Prostate gland (tissue), 2 donors: Measurements from ENCODE around the gene UBR4. TPM values are rescaled to one million over a fixed set of nuclear protein-coding genes. Genes with fewer than 3 reads are reported as not detected.
"Not testable (repeated sequence)": the region's sequence is repeated elsewhere in the genome, so short reads cannot be mapped to it uniquely, and the experiment has no call there.

Source experiments
- DNase-seq: peaks from one replicate; pipeline ENCODE4 v3.0.0-alpha.2; 2019; ENCODE audit warnings: low spot score
- H3K27ac ChIP-seq, 2 donors: fragments of 200-600 bp; sonication (generic); 2 replicates each; pipeline ENCODE4 v1.5.1; 2017 to 2019
- H3K27me3 ChIP-seq: fragments of 200-600 bp; sonication (generic); replicated peaks from 2 replicates; pipeline ENCODE4 v1.5.1; 2019; ENCODE audit not compliant: insufficient read depth
- H3K36me3 ChIP-seq, 2 donors: fragments of 200-600 bp; sonication (generic); 1 replicate in 1 of 2; 2 replicates in 1 of 2; pipeline versions ENCODE4 v1.5.1 to v1.8.1; 2017 to 2019
- H3K4me1 ChIP-seq: fragments of 200-600 bp; sonication (generic); replicated peaks from 2 replicates; pipeline ENCODE4 v1.5.1; 2019
- H3K4me3 ChIP-seq, 2 donors: fragments of 200-600 bp; sonication (generic); 2 replicates each; pipeline ENCODE4 v1.5.1; 2017 to 2019
- H3K9me3 ChIP-seq: fragments of 200-600 bp; sonication (generic); 2 replicates; pipeline ENCODE4 v1.5.1; 2017
- POLR2A ChIP-seq: fragments of 450-650 bp; IDR thresholded peaks from one replicate; pipeline ENCODE4 v1.6.1; 2016; ENCODE audit warnings: antibody characterized with exemption, mild to moderate bottlenecking
- POLR2AphosphoS5 ChIP-seq: sonication (generic); formaldehyde crosslinking; IDR thresholded peaks from one replicate; pipeline ENCODE4 v1.6.1; 2017; ENCODE audit warnings: antibody characterized with exemption
- WGBS: methylation state at CpG from one replicate; pipeline ENCODE4 v1.1.5; 2018; 5-methylcytosine and 5-hydroxymethylcytosine counted together
- intact Hi-C: fragments of 100-400 bp; cut with DNase I; formaldehyde crosslinking; loops from one replicate; pipeline ENCODE4 v1.14.2; 2022
- total RNA-seq, 2 donors: library from RNA; depleted of rRNA; stranded (reverse); fragments of >200 nt; gene quantifications; one replicate each; pipeline ENCODE4 v1.1.0, GENCODE V29; 2016
- TF ChIP-seq, protein P1 (sequence below), 4 experiments: fragments of 200-600 bp in 2 of 4; fragments of 450-650 bp in 2 of 4; sonication (generic) in 2 of 4; IDR thresholded peaks; 1 replicate in 3 of 4; 2 replicates in 1 of 4; pipeline ENCODE4 v1.5.1; 2016 to 2019; ENCODE audit warnings: antibody characterized with exemption in 4 of 4, mild to moderate bottlenecking in 2 of 4, moderate library complexity in 2 of 4

The UBR4 gene
- total RNA-seq, result 100 to 1,000 TPM in 1 of 2 donors, 10 to 100 TPM in 1; 93.5 to 311 TPM

DNA sequence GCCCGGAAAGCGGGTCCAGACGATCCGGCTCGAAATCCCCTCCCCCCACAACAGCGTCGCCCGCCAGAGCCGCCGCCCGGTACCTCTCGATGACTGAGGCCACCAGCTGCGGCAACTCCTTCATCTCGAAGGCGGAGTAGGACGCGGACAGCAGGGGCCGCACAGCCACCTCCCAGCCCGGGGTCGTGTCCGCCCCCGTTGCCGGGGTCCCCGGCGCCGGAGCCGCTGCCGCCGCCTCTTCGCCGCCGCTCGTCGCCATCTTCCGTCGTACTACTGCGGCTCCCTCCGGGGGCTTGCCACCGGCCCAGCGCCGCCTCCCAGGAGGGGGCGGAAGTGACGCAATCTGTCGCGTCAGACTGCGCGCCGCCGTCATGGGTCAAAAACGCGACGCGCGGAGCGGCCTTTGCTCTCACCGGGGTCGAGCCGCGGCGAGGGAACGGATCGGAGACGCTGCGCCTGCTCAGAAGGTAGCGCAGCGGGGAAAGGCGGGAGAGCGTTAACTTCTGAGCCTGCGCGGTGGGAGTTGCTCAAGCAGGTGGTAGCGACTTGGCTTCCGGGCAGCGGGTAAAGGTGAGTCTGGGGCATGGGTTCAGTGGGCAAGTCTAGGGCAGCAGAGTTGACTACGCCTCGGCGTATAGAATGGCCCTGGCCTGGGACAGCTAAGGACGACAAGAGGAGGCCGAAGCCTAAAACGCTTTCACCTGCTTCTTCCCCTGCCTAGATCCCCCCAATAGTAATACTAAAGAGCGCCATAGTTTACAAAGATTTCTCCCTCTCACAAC, at the start of gene UBR4:
UBR4 (minus strand) TSS at position 277 of the 782 bp plus-strand sequence; CDS start at position 259, 18 bp downstream.
- H3K9me3 ChIP-seq, result no peaks in the 10 kb centered on the region
- TF ChIP-seq, protein P1, sequence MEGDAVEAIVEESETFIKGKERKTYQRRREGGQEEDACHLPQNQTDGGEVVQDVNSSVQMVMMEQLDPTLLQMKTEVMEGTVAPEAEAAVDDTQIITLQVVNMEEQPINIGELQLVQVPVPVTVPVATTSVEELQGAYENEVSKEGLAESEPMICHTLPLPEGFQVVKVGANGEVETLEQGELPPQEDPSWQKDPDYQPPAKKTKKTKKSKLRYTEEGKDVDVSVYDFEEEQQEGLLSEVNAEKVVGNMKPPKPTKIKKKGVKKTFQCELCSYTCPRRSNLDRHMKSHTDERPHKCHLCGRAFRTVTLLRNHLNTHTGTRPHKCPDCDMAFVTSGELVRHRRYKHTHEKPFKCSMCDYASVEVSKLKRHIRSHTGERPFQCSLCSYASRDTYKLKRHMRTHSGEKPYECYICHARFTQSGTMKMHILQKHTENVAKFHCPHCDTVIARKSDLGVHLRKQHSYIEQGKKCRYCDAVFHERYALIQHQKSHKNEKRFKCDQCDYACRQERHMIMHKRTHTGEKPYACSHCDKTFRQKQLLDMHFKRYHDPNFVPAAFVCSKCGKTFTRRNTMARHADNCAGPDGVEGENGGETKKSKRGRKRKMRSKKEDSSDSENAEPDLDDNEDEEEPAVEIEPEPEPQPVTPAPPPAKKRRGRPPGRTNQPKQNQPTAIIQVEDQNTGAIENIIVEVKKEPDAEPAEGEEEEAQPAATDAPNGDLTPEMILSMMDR (IDR thresholded peaks at IDR 0.05), result peak in 2 of 4 experiments; percentile 31 to 38
- TF ChIP-seq POLR2AphosphoS5 (peak; percentile 98), POLR2A (peak; percentile 98)
- DNase-seq, result peak; percentile 89
- peak within 1 kb of the TSS; percentile 89 to 95 for H3K4me3 ChIP-seq
- peaks cover 10% of the 10 kb centered on the region for H3K4me1 ChIP-seq
- no peaks in the 10 kb centered on the region for H3K36me3 ChIP-seq
- under 1% methylated on average over 71 of the region's 80 CpGs for WGBS
- no peaks in the 10 kb centered on the region for H3K27me3 ChIP-seq
- intact Hi-C loops, result no loop called here
- peak within 1 kb of the TSS; percentile 89 to 95 for H3K27ac ChIP-seq

- intact Hi-C loops, result no loop called here
- Histone ChIP-seq H3K27me3 (no peaks in the 10 kb centered on the region), H3K4me3 (no peak overlapping the region), H3K27ac (no peak overlapping the region), H3K9me3 (no peaks in the 10 kb centered on the region), H3K4me1 (no peaks in the 10 kb centered on the region), H3K36me3 (peaks cover 5 to 22% of the 10 kb centered on the region in 2 donors)
- TF ChIP-seq POLR2A, result no peak
- TF ChIP-seq POLR2AphosphoS5, result no peak
- TF ChIP-seq, protein P1 (IDR thresholded peaks at IDR 0.05), result no peak
- no peak for DNase-seq
- WGBS, result 92% methylated on average over 10 of the region's 10 CpGs
Observed at GRCh38 chr1:19258353-19258752, 48.3 kb upstream of the UBR4 start.

GRCh38 chr1:19257178-19257914, 47.3 kb upstream of the UBR4 start:
- Histone ChIP-seq H3K9me3 (no peaks in the 10 kb centered on the region), H3K27ac (no peak overlapping the region), H3K36me3 (peaks cover 5 to 22% of the 10 kb centered on the region in 2 donors), H3K4me3 (no peak overlapping the region), H3K4me1 (no peaks in the 10 kb centered on the region), H3K27me3 (no peaks in the 10 kb centered on the region)
- TF ChIP-seq, protein P1 (IDR thresholded peaks at IDR 0.05), result no peak
- TF ChIP-seq POLR2AphosphoS5 (no peak), POLR2A (no peak)
- DNase-seq, result no peak
- 76% methylated on average over 15 of the region's 15 CpGs for WGBS
- intact Hi-C loops, result no loop called here

DNA sequence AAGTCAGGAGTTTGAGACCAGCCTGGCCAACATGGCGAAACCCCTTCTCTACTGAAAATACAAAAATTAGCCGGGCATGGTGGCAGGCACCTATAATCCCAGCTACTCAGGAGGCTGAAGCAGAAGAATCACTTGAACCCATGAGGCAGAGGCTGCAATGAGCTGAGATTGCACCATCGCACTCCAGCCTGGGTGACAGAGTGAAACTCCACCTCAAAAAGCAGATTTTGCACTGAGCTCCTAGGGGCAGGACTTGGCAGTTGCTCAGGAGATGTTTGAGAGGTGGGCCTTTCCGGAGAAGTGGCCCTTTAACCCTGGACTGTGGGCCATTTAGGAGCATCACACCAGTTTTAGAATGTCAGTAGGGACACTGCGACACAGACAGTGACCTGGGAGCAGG, 46.2 kb upstream of the UBR4 start:
- intact Hi-C loops, H3K9me3 ChIP-seq, H3K27me3 ChIP-seq, H3K4me3 ChIP-seq, H3K27ac ChIP-seq, H3K4me1 ChIP-seq, DNase-seq: not testable (repeated sequence)
- H3K36me3 ChIP-seq, result peaks cover 5 to 22% of the 10 kb centered on the region in 2 donors
- 91% methylated on average over 5 of the region's 5 CpGs for WGBS

DNA sequence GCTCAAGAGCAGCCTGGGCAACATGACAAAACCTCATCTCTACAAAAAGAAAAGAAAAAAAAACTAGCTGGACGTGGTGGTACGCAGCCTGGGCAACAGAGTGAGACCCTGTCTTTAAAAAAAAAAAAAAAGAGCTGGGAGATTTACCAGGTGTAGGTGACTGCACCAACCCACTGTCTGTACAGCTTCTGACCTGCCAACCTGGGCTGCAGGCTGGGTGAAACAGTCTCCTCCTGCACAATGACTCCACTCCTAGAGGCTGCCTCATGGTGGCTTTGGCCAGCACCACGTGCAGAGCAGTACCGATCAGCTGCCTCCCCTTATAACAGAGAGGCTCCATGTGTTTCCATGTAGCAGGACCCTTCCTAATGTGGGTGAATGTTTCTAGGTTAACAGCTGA, 45.2 kb upstream of the UBR4 start:
- intact Hi-C loops, result no loop called here
- TF ChIP-seq POLR2A, result no peak
- TF ChIP-seq POLR2AphosphoS5, result no peak
- TF ChIP-seq, protein P1 (IDR thresholded peaks at IDR 0.05), result no peak
- Histone ChIP-seq H3K27ac (no peak overlapping the region), H3K4me1 (peaks cover 7% of the 10 kb centered on the region), H3K27me3 (no peaks in the 10 kb centered on the region), H3K4me3 (no peak overlapping the region), H3K9me3 (no peaks in the 10 kb centered on the region), H3K36me3 (peaks cover 5 to 22% of the 10 kb centered on the region in 2 donors)
- 83% methylated on average over 4 of the region's 4 CpGs for WGBS
- DNase-seq, result no peak
